ENCODE measurements around the gene HCN2. TPM values are rescaled to one million over a fixed set of nuclear protein-coding genes. Genes with fewer than 3 reads are reported as not detected.

The HCN2 gene
- total and polyA plus RNA-seq, 2 of the 13 experiments (the other 11 are each of a cell fraction or from before 2014, with no cell fraction given) = 0.01 TPM; not detected in 1

DNA sequence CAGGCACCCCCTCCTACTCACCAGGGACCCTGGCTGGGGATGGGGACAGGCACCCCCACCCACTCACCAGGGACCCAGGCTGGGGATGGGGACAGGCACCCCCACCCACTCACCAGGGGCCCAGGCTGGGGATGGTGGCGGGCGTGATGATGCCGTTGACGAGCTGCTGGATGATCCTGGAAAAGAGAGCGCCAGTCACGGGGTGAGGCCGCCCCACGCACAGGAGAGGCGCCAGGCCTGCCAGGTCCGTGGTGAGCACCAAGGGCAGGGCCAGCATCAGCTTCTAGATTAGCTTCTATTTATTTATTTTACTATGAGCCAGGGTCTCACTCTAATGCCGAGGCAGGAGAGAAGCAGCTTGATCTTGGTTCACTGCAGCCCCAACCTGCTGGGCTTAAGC lies 60.4 kb downstream of the HCN2 start:
- POLR2A ChIA-PET = interaction anchor here (1.0 kb wide), 1 partner anchor 9 kb away, joined by 3 read pairs; no protein-coding TSS in a partner anchor
- ATAC-seq (no peak), DNase-seq (ENCODE audit: low spot score) (no peak), FAIRE-seq (no peak)
- no peaks in the 10 kb centered on the region for H3K9me3 ChIP-seq (ENCODE audit: low read length)
- peaks cover 27% of the 10 kb centered on the region for H3K79me2 ChIP-seq (ENCODE audit: insufficient read depth, low read length)
- intact Hi-C loops (cut with micrococcal nuclease; ENCODE audit: unreplicated experiment) = no loop called here
- H2AFZ ChIP-seq (ENCODE audit: low read length) = no peak overlapping the region
- H4K20me1 ChIP-seq (ENCODE audit: insufficient read depth, low read length) = peaks cover 38% of the 10 kb centered on the region
- in situ Hi-C loops (cut with HindIII; ENCODE audit: extremely low pct_ligation_motif_present, low pct_unique_long_range_greater_than_20kb) = no loop called here
- H3K4me3 ChIP-seq (replicated peaks in 1 of 3; ENCODE audit: insufficient read depth in 1 of 3, low read depth in 2 of 3, low read length in 3 of 3) = no peak overlapping the region
- CTCF ChIA-PET (ENCODE audit: low intra/inter-chr PET ratio, low total read pairs) = no interaction called here
- TF ChIP-seq STAG1 (CRISPR knock-in tag; IDR thresholded peaks at IDR 0.05) = no peak
- TF ChIP-seq MYNN (CRISPR knock-in tag; IDR thresholded peaks at IDR 0.05; ENCODE audit: low read depth) = no peak
- TF ChIP-seq, protein P1, sequence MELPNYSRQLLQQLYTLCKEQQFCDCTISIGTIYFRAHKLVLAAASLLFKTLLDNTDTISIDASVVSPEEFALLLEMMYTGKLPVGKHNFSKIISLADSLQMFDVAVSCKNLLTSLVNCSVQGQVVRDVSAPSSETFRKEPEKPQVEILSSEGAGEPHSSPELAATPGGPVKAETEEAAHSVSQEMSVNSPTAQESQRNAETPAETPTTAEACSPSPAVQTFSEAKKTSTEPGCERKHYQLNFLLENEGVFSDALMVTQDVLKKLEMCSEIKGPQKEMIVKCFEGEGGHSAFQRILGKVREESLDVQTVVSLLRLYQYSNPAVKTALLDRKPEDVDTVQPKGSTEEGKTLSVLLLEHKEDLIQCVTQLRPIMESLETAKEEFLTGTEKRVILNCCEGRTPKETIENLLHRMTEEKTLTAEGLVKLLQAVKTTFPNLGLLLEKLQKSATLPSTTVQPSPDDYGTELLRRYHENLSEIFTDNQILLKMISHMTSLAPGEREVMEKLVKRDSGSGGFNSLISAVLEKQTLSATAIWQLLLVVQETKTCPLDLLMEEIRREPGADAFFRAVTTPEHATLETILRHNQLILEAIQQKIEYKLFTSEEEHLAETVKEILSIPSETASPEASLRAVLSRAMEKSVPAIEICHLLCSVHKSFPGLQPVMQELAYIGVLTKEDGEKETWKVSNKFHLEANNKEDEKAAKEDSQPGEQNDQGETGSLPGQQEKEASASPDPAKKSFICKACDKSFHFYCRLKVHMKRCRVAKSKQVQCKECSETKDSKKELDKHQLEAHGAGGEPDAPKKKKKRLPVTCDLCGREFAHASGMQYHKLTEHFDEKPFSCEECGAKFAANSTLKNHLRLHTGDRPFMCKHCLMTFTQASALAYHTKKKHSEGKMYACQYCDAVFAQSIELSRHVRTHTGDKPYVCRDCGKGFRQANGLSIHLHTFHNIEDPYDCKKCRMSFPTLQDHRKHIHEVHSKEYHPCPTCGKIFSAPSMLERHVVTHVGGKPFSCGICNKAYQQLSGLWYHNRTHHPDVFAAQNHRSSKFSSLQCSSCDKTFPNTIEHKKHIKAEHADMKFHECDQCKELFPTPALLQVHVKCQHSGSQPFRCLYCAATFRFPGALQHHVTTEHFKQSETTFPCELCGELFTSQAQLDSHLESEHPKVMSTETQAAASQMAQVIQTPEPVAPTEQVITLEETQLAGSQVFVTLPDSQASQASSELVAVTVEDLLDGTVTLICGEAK (IDR thresholded peaks at IDR 0.05) = no peak
- TF ChIP-seq, protein P1 (CRISPR knock-in tag; IDR thresholded peaks at IDR 0.05) = no peak
- TF ChIP-seq ATM (IDR thresholded peaks at IDR 0.05; ENCODE audit: borderline replicate concordance) = no peak
- TF ChIP-seq, protein P2, sequence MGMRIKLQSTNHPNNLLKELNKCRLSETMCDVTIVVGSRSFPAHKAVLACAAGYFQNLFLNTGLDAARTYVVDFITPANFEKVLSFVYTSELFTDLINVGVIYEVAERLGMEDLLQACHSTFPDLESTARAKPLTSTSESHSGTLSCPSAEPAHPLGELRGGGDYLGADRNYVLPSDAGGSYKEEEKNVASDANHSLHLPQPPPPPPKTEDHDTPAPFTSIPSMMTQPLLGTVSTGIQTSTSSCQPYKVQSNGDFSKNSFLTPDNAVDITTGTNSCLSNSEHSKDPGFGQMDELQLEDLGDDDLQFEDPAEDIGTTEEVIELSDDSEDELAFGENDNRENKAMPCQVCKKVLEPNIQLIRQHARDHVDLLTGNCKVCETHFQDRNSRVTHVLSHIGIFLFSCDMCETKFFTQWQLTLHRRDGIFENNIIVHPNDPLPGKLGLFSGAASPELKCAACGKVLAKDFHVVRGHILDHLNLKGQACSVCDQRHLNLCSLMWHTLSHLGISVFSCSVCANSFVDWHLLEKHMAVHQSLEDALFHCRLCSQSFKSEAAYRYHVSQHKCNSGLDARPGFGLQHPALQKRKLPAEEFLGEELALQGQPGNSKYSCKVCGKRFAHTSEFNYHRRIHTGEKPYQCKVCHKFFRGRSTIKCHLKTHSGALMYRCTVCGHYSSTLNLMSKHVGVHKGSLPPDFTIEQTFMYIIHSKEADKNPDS (CRISPR knock-in tag; IDR thresholded peaks at IDR 0.05) = no peak
- TF ChIP-seq MZF1 (CRISPR knock-in tag; IDR thresholded peaks at IDR 0.05; ENCODE audit: borderline replicate concordance) = no peak
- TF ChIP-seq, protein P3, sequence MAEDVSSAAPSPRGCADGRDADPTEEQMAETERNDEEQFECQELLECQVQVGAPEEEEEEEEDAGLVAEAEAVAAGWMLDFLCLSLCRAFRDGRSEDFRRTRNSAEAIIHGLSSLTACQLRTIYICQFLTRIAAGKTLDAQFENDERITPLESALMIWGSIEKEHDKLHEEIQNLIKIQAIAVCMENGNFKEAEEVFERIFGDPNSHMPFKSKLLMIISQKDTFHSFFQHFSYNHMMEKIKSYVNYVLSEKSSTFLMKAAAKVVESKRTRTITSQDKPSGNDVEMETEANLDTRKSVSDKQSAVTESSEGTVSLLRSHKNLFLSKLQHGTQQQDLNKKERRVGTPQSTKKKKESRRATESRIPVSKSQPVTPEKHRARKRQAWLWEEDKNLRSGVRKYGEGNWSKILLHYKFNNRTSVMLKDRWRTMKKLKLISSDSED (CRISPR knock-in tag; IDR thresholded peaks at IDR 0.05) = no peak
- no peak for TF ChIP-seq XBP1 (CRISPR knock-in tag; IDR thresholded peaks at IDR 0.05)
- BruUV-seq (replicated peaks) = no TSS peak
- H3K4me2 ChIP-seq (ENCODE audit: low read depth, low read length) = no peak overlapping the region
- no peaks in the 10 kb centered on the region for H3K4me1 ChIP-seq (ENCODE audit: insufficient read depth, low read length)
- H3K27me3 ChIP-seq (ENCODE audit: control insufficient read depth in 1 of 2, insufficient read depth in 2 of 2, low read length in 2 of 2) = no peaks in the 10 kb centered on the region
- no peak overlapping the region for H3K27ac ChIP-seq (ENCODE audit: extremely low read length, insufficient read depth, low read length)
- peaks cover 34 to 62% of the 10 kb centered on the region in 2 experiments; a peak in 4 of 5 replicates for H3K36me3 ChIP-seq (replicated peaks in 1 of 2; ENCODE audit: control insufficient read depth in 1 of 2, insufficient read depth in 2 of 2, low read length in 2 of 2)
- no peak overlapping the region for H3K9ac ChIP-seq (ENCODE audit: insufficient read depth, low read depth, low read length)
- WGBS (ENCODE audit: low lambda C conversion rate) = 98% methylated on average over 7 of the region's 11 CpGs

Data from HepG2 (cell line).